ENCODE data around the gene ALS2. TPM values are rescaled to one million over a fixed set of nuclear protein-coding genes. Genes with fewer than 3 reads are reported as not detected.

ALS2 gene
- total and polyA plus RNA-seq, 4 donors: 8.2 to 35.3 (median 15.0) TPM

GRCh38 chr2:201712726-201713125, 68.0 kb downstream of the ALS2 start:
- H3K4me1 ChIP-seq (ENCODE audit: control insufficient read depth in 4 of 4, insufficient read depth in 4 of 4, low read length in 3 of 4): peaks cover 0 to 11% (median 3%) of the 10 kb centered on the region in 4 donors

GRCh38 chr2:201709747-201710146, 71.0 kb downstream of the ALS2 start:
- Histone ChIP-seq H3K4me3 (ENCODE audit: low read depth in 1 of 3, low read length in 3 of 3) (no peak overlapping the region), H3K36me3 (ENCODE audit: control insufficient read depth in 4 of 4, insufficient read depth in 3 of 4, low read depth in 1 of 4, low read length in 3 of 4) (peaks cover 10 to 56% (median 51%) of the 10 kb centered on the region in 4 donors), H3K9me3 (ENCODE audit: control insufficient read depth in 4 of 4, low read length in 3 of 4) (no peaks in the 10 kb centered on the region), H3K4me1 (ENCODE audit: control insufficient read depth in 4 of 4, insufficient read depth in 4 of 4, low read length in 3 of 4) (no peaks in the 10 kb centered on the region), H3K27me3 (ENCODE audit: control insufficient read depth in 4 of 4, insufficient read depth in 4 of 4, low read length in 3 of 4) (no peaks in the 10 kb centered on the region), H3K9ac (ENCODE audit: low read depth in 1 of 2, low read length in 2 of 2) (no peak overlapping the region), H3K27ac (ENCODE audit: low read depth in 1 of 2, low read length in 2 of 2) (no peak overlapping the region)
- DNase-seq (ENCODE audit: low spot score): no peak
- 98% methylated on average over 5 of the region's 5 CpGs for WGBS
- TF ChIP-seq FOXA2 (IDR thresholded peaks at IDR 0.05) (no peak), SP1 (IDR thresholded peaks at IDR 0.05) (no peak), JUND (IDR thresholded peaks at IDR 0.05) (no peak), RAD21 (IDR thresholded peaks at IDR 0.05) (no peak), HNF4A (conservative IDR thresholded peaks at IDR 0.05) (no peak), TAF1 (conservative IDR thresholded peaks at IDR 0.05) (no peak), YY1 (IDR thresholded peaks at IDR 0.05) (no peak), GABPA (IDR thresholded peaks at IDR 0.05 in 1 of 2, conservative IDR thresholded peaks at IDR 0.05 in 1 of 2) (no peak), FOXA1 (IDR thresholded peaks at IDR 0.05) (no peak), HNF4G (IDR thresholded peaks at IDR 0.05) (no peak), CTCF (IDR thresholded peaks at IDR 0.05; ENCODE audit: low read depth, low read length, missing input control) (no peak), RXRA (IDR thresholded peaks at IDR 0.05) (no peak)
- TF ChIP-seq, protein P1, sequence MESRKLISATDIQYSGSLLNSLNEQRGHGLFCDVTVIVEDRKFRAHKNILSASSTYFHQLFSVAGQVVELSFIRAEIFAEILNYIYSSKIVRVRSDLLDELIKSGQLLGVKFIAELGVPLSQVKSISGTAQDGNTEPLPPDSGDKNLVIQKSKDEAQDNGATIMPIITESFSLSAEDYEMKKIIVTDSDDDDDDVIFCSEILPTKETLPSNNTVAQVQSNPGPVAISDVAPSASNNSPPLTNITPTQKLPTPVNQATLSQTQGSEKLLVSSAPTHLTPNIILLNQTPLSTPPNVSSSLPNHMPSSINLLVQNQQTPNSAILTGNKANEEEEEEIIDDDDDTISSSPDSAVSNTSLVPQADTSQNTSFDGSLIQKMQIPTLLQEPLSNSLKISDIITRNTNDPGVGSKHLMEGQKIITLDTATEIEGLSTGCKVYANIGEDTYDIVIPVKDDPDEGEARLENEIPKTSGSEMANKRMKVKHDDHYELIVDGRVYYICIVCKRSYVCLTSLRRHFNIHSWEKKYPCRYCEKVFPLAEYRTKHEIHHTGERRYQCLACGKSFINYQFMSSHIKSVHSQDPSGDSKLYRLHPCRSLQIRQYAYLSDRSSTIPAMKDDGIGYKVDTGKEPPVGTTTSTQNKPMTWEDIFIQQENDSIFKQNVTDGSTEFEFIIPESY (IDR thresholded peaks at IDR 0.05): no peak

More at GRCh38 chr2:201712726-201713125, 68.0 kb downstream of the ALS2 start:
- peaks cover 10 to 48% (median 40%) of the 10 kb centered on the region in 4 donors for H3K36me3 ChIP-seq (ENCODE audit: control insufficient read depth in 4 of 4, insufficient read depth in 3 of 4, low read depth in 1 of 4, low read length in 3 of 4)
- DNase-seq (ENCODE audit: low spot score): no peak
- no peak overlapping the region for H3K27ac ChIP-seq (ENCODE audit: low read depth in 1 of 2, low read length in 2 of 2)
- no peaks in the 10 kb centered on the region for H3K9me3 ChIP-seq (ENCODE audit: control insufficient read depth in 4 of 4, low read length in 3 of 4)
- H3K4me3 ChIP-seq (ENCODE audit: low read depth in 1 of 3, low read length in 3 of 3): no peak overlapping the region
- 98% methylated on average over 1 of the region's 1 CpG for WGBS
- H3K27me3 ChIP-seq (ENCODE audit: control insufficient read depth in 4 of 4, insufficient read depth in 4 of 4, low read length in 3 of 4): no peaks in the 10 kb centered on the region
- TF ChIP-seq RAD21 (IDR thresholded peaks at IDR 0.05): no peak
- TF ChIP-seq GABPA (IDR thresholded peaks at IDR 0.05 in 1 of 2, conservative IDR thresholded peaks at IDR 0.05 in 1 of 2): no peak
- TF ChIP-seq, protein P2, sequence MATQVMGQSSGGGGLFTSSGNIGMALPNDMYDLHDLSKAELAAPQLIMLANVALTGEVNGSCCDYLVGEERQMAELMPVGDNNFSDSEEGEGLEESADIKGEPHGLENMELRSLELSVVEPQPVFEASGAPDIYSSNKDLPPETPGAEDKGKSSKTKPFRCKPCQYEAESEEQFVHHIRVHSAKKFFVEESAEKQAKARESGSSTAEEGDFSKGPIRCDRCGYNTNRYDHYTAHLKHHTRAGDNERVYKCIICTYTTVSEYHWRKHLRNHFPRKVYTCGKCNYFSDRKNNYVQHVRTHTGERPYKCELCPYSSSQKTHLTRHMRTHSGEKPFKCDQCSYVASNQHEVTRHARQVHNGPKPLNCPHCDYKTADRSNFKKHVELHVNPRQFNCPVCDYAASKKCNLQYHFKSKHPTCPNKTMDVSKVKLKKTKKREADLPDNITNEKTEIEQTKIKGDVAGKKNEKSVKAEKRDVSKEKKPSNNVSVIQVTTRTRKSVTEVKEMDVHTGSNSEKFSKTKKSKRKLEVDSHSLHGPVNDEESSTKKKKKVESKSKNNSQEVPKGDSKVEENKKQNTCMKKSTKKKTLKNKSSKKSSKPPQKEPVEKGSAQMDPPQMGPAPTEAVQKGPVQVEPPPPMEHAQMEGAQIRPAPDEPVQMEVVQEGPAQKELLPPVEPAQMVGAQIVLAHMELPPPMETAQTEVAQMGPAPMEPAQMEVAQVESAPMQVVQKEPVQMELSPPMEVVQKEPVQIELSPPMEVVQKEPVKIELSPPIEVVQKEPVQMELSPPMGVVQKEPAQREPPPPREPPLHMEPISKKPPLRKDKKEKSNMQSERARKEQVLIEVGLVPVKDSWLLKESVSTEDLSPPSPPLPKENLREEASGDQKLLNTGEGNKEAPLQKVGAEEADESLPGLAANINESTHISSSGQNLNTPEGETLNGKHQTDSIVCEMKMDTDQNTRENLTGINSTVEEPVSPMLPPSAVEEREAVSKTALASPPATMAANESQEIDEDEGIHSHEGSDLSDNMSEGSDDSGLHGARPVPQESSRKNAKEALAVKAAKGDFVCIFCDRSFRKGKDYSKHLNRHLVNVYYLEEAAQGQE (IDR thresholded peaks at IDR 0.05): no peak
- no peak for TF ChIP-seq YY1 (IDR thresholded peaks at IDR 0.05)
- TF ChIP-seq JUND (IDR thresholded peaks at IDR 0.05): no peak
- TF ChIP-seq TAF1 (conservative IDR thresholded peaks at IDR 0.05): no peak
- TF ChIP-seq FOXA1 (IDR thresholded peaks at IDR 0.05): no peak
- TF ChIP-seq NR2F2 (IDR thresholded peaks at IDR 0.05): no peak
- no peak for TF ChIP-seq HNF4G (IDR thresholded peaks at IDR 0.05)
- no peak for TF ChIP-seq HNF4A (conservative IDR thresholded peaks at IDR 0.05)
- no peak for TF ChIP-seq RXRA (IDR thresholded peaks at IDR 0.05)
- TF ChIP-seq ATF3 (IDR thresholded peaks at IDR 0.05): no peak
- TF ChIP-seq EGR1 (IDR thresholded peaks at IDR 0.05; ENCODE audit: low read depth in 2 of 2): no peak
- TF ChIP-seq MAX (IDR thresholded peaks at IDR 0.05): no peak
- no peak overlapping the region for H3K9ac ChIP-seq (ENCODE audit: low read depth in 1 of 2, low read length in 2 of 2)
